C4-2B (cell line): Measurements from ENCODE around the gene CDK18.
A peak's percentile ranks its signal among the peaks of the same experiment; 100 is the strongest.

Source experiments
- H3K27ac ChIP-seq: fragments of 450-650 bp; 2 replicates; pipeline ENCODE4 v1.5.1; 2017
- CTCF ChIP-seq: fragments of 450-650 bp; conservative IDR thresholded peaks from 2 replicates; pipeline ENCODE4 v1.5.1; 2017; ENCODE audit warnings: mild to moderate bottlenecking
- ZFX ChIP-seq: fragments of 450-650 bp; IDR thresholded peaks from 2 replicates; pipeline ENCODE4 v1.6.1; 2017

CDK18 gene

GRCh38 chr1:205521686-205522085 is 17.2 kb downstream of the CDK18 start:
- no peak for TF ChIP-seq CTCF
- no peak for TF ChIP-seq ZFX
- no peak overlapping the region for H3K27ac ChIP-seq

GRCh38 chr1:205522692-205523091 is 18.2 kb downstream of the CDK18 start:
- TF ChIP-seq CTCF (no peak), ZFX (no peak)
- no peak overlapping the region for H3K27ac ChIP-seq

GRCh38 chr1:205523261-205523890 is 18.9 kb downstream of the CDK18 start:
- no peak overlapping the region for H3K27ac ChIP-seq
- no peak for TF ChIP-seq CTCF
- no peak for TF ChIP-seq ZFX

GRCh38 chr1:205523891-205524793 is 19.7 kb downstream of the CDK18 start:
- no peak overlapping the region for H3K27ac ChIP-seq
- no peak for TF ChIP-seq ZFX
- peak; percentile 88 for TF ChIP-seq CTCF

DNA sequence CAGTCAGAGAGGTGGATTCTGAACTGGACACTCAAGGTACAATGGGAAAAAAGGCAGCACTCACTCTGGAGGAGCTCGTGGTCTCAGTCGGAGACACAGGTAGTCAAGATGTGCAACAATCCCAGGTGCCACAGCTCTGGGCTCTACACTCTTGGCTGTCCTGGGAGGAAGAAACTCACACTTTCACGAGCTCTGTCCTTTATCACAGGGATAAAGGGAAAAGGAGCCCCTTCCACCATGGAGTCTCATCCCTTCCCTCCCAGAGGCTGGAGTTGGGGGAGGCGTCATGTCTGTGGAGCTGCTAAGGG is 20.3 kb downstream of the CDK18 start:
- H3K27ac ChIP-seq, result no peak overlapping the region
- TF ChIP-seq ZFX (no peak), CTCF (no peak)

GRCh38 chr1:205525495-205526285 is 21.2 kb downstream of the CDK18 start:
- TF ChIP-seq CTCF (no peak), ZFX (no peak)

More at GRCh38 chr1:205525495-205526285, 21.2 kb downstream of the CDK18 start:
- peak overlapping the region; percentile 36; the same call in 1 of the 2 replicates for H3K27ac ChIP-seq
